Body of pancreas (tissue), 4 donors: Measurements from ENCODE around the gene MKNK2.

Source experiments
- POLR2A ChIP-seq, 3 donors: fragments of 450-650 bp; IDR thresholded peaks; one replicate each; pipeline ENCODE4 v1.6.1; 2016; ENCODE audit warnings: antibody characterized with exemption in 3 of 3, mild to moderate bottlenecking in 2 of 3
- TF ChIP-seq, protein P1 (sequence below), 7 experiments: fragments of 450-650 bp in 4 of 7; fragments of 200-600 bp in 3 of 7; sonication (generic) in 3 of 7; IDR thresholded peaks; one replicate each; pipeline ENCODE4 v1.5.1; 2016 to 2019; ENCODE audit warnings: antibody characterized with exemption in 7 of 7

DNA sequence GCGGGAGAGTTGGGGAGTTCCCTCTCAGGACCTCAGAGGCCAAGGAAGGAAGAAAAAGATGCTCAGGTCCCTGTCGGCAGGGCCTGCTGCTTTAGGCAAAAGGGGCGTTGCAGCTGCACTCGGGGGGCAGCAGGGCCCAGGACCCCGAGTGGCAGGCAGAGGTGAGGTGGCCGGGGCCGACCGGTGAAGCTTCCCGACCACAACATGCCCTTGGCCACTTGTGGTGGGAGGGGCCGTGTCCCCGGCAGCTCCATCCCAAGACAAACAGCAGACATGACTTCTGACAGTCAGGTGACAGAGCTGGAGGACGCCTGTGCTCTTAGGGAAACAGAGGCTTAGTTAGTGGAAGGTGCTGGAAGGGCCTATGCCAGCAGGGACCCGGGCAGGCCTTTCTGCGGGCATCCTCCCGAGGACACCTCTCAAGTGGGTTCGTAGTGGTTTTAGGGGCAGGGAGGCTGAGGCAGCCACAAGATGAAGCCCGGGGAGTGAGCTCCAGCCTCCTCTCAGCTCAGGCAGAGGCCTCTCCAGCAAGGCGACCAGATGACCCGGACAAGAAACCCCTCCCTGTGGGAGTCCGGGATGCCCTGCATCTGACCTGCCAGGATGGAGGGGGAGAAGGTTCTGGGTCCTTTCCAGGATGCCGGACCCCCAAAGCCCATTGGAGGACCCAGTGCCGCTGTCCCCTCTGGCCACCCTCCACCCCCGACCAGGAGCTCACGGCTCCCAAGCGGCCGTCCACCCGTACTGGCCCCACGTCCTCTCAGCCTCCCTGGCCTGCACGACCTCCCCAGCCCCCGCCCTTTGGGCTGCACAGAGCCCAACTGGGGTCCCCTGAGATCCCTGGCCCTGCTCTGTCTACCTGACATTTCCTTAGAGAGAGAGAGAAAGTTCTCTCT is 59.8 kb downstream of the MKNK2 start:
- TF ChIP-seq, protein P1, sequence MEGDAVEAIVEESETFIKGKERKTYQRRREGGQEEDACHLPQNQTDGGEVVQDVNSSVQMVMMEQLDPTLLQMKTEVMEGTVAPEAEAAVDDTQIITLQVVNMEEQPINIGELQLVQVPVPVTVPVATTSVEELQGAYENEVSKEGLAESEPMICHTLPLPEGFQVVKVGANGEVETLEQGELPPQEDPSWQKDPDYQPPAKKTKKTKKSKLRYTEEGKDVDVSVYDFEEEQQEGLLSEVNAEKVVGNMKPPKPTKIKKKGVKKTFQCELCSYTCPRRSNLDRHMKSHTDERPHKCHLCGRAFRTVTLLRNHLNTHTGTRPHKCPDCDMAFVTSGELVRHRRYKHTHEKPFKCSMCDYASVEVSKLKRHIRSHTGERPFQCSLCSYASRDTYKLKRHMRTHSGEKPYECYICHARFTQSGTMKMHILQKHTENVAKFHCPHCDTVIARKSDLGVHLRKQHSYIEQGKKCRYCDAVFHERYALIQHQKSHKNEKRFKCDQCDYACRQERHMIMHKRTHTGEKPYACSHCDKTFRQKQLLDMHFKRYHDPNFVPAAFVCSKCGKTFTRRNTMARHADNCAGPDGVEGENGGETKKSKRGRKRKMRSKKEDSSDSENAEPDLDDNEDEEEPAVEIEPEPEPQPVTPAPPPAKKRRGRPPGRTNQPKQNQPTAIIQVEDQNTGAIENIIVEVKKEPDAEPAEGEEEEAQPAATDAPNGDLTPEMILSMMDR (IDR thresholded peaks at IDR 0.05) = no peak
- no peak for TF ChIP-seq POLR2A (IDR thresholded peaks at IDR 0.05)
